Suppressor macrophage treated with lipopolysaccharide for 4 hours (primary cell): ENCODE data around the gene AGR3.

Source experiments
- DNase-seq: peaks from one replicate; pipeline ENCODE4 v3.0.0-alpha.2; 2020

Gene AGR3

GRCh38 chr7:16881844-16882243 lies at the start of gene AGR3:
Gene AGR3, minus strand, starts transcription at chr7:16881983. Its CDS starts 3,365 bp downstream, at chr7:16878618.
- DNase-seq: no peak

- no peak for DNase-seq
Measured at GRCh38 chr7:16930946-16931345, 49.2 kb upstream of the AGR3 start.

GRCh38 chr7:16929146-16929762 lies 47.5 kb upstream of the AGR3 start:
- peak; percentile 49 for DNase-seq

- no peak for DNase-seq
Measured at GRCh38 chr7:16926861-16927260, 45.1 kb upstream of the AGR3 start.

GRCh38 chr7:16926283-16926682 lies 44.5 kb upstream of the AGR3 start:
- peak; percentile 66 for DNase-seq

- no peak for DNase-seq
Measured at GRCh38 chr7:16925609-16926008, 43.8 kb upstream of the AGR3 start.

GRCh38 chr7:16923019-16923418 lies 41.2 kb upstream of the AGR3 start:
- DNase-seq: no peak

GRCh38 chr7:16921644-16922257 lies 40.0 kb upstream of the AGR3 start:
- DNase-seq: no peak

GRCh38 chr7:16921151-16921550 lies 39.4 kb upstream of the AGR3 start:
- DNase-seq: no peak

- no peak for DNase-seq
Measured at GRCh38 chr7:16919440-16919839, 37.7 kb upstream of the AGR3 start.

GRCh38 chr7:16918288-16918895 lies 36.6 kb upstream of the AGR3 start:
- DNase-seq: peak; percentile 64

GRCh38 chr7:16916738-16917137 lies 35.0 kb upstream of the AGR3 start:
- DNase-seq: no peak

- no peak for DNase-seq
Measured at GRCh38 chr7:16916105-16916639, 34.4 kb upstream of the AGR3 start.

GRCh38 chr7:16915405-16915804 lies 33.6 kb upstream of the AGR3 start:
- DNase-seq: no peak

GRCh38 chr7:16914771-16915170 lies 33.0 kb upstream of the AGR3 start:
- no peak for DNase-seq

- DNase-seq: no peak
Measured at GRCh38 chr7:16913643-16914042, 31.9 kb upstream of the AGR3 start.

- DNase-seq: no peak
Measured at GRCh38 chr7:16912540-16912939, 30.8 kb upstream of the AGR3 start.

GRCh38 chr7:16908561-16908960 lies 26.8 kb upstream of the AGR3 start:
- DNase-seq: no peak

- DNase-seq: no peak
Measured at GRCh38 chr7:16905300-16906044, 23.7 kb upstream of the AGR3 start.

GRCh38 chr7:16904076-16904475 lies 22.3 kb upstream of the AGR3 start:
- DNase-seq: no peak

GRCh38 chr7:16900209-16900768 lies 18.5 kb upstream of the AGR3 start:
- DNase-seq: peak; percentile 20

GRCh38 chr7:16891874-16892643 lies 10.3 kb upstream of the AGR3 start:
- no peak for DNase-seq
